DMS153 (cell line): ENCODE results near the gene N4BP2.
"Not testable (repeated sequence)": the region's sequence is repeated elsewhere in the genome, so short reads cannot be mapped to it uniquely, and the experiment has no call there.

Source experiments
- DNase-seq: peaks from one replicate; lab custom pipeline; 2025; lab: John Stamatoyannopoulos, UW

The N4BP2 gene

DNA sequence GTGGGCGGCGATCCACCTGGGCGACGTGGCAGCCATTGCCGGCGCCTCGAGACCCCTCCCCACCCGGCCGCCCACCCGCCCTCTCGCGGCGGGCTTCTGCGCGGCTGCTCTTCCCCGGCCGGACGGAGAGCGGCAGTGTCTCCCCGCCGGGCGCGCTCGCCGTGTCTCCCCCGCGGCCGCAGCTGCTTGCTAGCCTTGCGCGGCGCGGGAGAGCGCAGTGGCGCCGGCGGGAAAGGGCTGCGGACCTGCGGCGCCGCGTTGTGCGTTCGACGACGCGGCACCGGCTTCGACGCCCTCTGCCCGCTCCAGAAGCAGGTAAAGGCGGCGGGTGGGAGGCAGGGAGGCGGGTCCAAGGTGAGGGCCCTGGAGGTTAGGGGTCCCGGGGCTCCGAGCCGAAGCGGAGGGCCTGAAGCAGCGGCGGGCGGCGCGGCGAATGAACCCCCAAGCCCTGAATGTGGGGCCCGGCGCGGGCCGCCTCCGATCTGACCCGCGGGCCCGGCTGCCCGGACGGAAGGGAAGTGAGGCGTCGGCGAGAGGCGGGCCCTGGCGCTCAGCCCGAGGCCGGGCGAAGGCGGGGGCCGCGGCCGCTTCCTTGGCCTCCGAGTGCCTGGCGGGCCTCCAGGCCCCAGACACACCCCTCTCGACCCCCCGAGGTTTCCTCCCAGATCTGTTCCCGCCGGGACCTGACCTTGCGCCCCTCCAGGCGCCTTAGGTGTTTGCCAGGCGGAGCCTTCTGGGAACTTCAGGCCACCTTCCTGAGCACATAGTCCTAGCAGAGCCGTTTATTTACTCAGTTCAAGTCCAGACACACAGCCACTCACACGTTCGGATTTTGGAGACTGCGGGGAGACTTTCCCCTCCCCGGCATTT, at the start of gene N4BP2:
Gene N4BP2, plus strand, starts transcription at position 135 of the 870 bp plus-strand sequence. CDS start 40,491 bp downstream, outside the sequence.
- no peak for DNase-seq

DNA sequence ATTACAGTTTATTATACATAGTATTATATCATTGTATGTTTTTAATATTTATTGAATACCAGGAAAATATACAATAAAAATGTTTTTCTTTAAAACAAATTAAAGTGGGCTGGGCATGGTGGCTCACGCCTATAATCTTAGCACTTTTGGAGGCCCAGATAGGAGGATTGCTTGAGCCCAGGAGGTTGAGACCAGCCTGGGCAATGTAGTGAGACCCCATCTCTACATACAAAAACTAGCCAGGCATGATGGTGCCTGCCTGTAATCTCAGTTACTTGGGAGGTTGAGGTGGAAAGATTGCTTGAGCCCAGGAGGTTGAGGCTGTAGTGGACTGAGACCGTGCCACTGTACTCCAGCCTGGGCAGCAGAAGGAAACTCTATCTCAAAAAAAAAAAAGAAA, 40.6 kb upstream of the N4BP2 start:
- no peak for DNase-seq

DNA sequence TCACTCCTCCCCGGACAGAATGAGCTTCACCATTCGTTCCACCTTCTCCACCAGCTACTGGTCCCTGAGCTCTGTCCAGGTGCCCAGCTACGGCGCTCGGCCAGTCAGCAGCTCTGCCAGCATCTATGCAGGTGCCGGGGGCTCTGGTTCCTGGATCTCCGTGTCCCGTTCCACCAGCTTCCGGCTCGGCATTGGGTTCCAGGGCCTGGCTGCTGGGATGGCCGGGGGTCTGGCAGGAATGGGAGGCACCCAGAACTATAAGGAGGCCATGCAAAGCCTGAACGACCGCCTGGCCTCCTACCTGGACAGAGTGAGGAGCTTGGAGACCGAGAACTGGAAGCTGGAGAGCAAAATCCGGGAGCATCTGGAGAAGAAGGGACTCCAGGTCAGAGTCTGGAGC, 36.4 kb upstream of the N4BP2 start:
- no peak for DNase-seq

GRCh38 chr4:40021116-40021515, 35.5 kb upstream of the N4BP2 start:
- DNase-seq: not testable (repeated sequence)

DNA sequence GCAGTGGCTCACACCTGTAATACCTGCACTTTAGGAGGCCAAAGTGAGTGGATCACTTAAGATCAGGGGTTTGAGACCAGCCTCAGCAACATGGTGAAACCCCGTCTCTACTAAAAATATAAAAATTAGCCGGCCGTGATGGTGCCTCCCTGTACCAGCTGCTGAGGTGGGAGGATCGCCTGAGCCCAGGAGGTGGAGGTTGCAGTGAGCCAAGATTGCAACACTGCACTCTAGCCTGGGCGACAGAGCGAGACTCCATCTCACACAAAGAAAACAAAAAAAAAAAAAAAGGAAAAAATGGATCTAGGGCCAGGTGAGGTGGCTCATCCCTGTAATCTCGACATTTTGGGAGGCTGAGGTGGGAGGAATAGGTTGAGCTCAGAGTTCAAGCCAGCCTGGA, 32.6 kb upstream of the N4BP2 start:
- not testable (repeated sequence) for DNase-seq

- DNase-seq: no peak
These were observed 23.9 kb upstream of the N4BP2 start for GRCh38 chr4:40032785-40033184.

DNA sequence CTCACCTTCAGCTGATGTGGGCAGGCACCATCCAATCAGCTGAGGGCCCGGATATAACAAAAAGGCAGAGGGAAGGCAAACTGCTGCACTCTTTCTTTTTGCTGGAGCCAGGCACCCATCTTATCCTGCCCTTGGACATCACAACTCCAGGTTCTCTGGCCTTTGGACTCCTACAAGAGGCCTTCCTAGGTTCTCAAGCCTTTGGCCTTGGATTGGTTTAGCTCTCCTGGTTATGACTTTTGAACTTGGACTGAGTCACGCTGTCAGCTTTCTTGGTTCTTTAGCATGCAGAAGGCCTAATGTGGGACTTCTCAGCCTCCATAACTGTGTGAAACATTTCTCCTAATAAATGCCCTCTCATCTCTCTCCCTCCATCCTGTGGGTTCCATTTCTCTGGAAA, 23.0 kb upstream of the N4BP2 start:
- DNase-seq: no peak

DNA sequence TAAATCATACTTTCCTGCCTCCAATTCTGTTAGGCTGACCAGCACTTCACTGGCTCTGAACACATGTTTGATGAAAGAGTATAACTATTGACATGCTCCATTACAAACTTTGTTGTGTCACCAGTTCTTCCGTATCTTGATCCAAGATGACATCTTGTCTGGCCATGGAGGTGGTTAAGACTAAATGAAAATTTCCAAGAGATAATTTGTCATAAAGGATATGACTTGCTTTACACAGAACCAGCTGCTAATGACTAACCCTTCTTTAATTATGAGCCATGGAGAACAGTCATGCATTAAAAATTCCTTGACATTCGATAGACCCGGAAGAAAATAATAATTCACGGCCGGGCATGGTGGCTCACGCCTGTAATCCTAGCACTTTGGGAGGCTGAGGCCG, 17.7 kb upstream of the N4BP2 start:
- DNase-seq: no peak

DNA sequence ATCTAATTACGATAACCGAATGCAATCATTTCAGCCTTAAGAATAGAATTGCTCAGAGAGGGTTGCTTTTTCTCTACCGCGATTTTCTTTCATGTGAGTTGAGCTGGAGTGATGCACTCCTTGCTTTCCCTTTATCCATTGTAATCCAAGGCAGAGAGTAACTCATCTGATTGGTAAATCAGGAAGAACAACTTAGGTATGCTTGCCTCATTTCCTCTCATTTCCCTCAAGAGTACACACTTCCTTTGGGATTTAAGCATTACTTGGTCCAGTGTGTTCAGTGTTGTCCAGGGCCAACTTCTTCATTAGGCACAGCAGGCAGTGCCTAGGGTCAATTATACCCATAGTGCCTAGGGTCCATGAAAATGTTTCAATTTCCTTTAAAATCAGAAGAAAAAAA, 15.7 kb upstream of the N4BP2 start:
- no peak for DNase-seq

DNA sequence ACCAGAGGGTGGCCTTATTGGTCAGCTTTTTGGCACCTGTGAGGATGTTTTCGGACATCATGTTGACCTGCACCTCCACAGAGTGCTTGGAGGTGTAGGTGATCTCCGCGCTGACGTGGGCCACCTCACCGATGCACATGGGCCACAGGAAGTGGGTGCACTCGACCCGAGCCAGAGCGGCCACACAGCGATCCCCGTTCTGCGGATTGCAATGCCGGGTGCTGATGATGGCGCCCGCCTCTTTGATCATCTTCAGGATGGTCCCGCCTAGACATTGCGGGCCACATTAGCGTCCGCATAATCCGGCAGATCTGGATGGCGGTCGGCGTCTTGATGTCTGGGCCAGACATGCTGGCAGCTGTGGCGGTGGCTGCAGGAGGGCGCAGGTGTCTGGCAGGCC, 12.9 kb upstream of the N4BP2 start:
- no peak for DNase-seq

DNA sequence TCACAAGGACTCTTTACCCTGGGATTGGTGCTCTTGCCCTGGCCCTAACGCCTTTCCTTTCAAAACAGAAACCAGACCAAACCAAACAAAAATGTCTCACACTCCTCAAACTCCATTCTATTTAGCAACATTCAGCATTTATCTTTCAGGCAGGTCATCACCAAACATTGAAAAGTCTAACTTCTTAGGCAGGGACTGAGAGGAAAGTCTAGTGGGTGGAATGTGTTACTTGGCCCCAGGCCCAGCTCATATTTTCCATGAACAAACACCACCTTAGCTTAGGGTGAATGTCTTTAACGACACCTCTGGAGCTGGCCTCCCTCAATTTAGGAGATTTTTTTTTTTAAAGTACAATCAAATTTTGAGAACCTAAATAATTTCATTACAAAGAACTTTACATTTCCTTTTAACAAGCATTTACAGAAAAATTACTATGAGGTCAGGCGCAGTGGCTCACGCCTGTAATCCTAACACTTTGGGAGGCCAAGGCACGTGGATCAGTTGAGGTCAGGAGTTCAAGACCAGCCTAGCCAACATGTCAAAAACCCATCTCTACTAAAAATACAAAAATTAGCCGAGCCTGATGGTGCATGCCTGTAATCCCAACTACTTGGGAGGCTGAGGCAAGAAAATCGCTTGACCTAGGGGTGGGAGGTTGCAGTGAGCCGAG, 10.2 kb upstream of the N4BP2 start:
- no peak for DNase-seq

DNA sequence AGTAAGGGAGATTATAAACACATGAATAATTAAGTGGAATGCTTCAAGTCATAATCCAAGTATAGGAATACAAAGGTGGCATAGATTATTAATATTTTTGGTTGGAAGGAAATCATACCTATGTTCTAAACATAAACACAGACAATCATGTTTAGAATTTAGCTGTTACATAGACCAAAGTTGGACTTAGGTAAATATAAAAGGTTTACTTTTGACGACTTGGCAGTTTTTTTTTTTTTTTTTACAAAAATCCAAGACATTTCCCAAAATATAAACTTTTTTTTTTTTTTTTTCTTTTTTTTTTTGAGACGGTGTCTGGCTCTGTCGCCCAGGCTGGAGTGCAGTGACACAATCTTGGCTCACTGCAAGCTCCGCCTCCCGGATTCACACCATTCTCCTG, 3.5 kb upstream of the N4BP2 start:
- no peak for DNase-seq

- no peak for DNase-seq
These were observed 1.2 kb upstream of the N4BP2 start for GRCh38 chr4:40055511-40055862.

DNA sequence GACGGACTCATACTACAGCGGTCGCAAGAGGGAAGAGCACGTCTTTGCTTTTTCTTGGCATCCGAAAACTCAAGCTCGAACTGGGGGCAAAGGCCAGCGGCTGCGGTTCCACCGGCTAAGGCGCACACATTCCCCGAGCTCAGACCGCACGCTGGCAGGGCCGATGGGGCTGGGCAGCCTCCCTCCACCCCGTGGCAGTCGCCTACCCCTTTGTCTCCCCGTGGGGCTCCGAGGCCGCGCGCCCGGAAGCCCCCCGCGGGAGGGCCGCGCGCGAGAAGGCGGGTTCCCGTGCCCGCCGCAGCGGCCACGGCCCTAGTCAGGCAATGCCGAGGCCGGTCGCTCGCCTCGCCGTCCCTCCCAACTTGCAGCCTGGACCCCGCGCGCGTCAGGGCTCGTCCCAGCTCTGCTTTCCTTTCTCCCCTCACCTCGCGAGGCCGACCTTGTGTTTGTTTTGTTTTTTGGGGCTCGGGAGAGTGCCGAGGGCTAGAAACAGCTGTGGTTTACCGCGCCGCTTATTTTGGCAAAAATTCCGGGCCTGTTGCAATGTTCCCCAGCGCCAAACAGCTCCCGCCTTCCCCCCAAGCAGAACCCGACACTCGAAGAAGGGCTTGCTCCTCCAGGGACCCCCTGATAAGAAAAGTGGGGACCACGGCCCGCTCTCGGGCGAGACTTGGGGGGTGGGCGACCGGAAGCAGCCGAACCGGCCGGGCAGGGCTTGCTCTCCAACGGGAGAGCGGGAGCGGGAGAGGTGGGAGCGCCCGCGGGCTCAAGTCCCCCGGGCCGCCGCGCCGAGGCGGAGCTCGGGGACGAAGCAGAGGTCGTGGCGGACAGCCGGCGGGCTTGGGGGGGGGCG, 561 bp upstream of the N4BP2 start:
- DNase-seq: no peak

DNA sequence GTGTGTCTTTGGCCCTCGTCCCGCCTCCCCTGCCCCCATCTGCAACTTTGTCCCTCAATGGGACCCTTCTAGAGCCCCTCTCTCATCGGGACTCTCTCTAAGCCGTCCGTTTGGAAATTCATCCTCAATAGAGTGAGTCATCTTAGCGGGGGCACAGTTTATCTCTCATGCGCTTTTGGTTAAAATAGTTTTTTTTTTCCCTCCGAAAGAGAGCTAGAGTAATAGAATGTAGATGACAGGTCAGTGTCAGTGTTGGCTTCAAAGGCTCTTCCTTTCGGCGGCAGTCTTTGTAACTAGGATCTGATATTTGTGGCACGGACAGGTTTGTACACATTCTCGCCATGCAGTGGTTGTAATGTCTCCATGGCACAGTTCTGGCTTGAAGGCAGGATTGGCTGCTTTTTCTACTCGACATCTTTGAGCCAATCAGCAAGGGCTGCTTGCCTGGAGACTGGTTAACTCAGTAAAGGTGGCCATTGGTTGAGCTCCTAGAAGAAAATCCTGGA, 989 bp downstream of the N4BP2 start:
- DNase-seq: peak; percentile 85

DNA sequence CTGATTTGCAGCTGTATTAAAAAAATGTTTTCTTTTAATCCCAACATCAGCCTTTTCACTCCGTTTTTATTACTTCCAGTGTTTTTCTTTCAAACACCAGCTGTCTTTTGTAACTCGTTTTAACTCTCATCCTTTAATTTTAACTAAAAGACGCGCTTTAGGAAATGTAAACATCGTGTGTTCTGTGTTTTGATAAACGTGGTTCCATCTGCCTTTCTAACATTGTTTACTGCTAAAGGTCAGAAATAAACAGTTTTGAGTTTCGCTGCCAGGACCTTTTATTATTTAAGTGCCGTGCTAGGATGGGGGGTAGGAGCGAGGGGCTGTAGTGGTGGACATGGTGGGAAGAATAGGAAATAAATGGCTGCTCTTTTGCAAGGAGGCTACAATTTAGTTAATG, 1.5 kb downstream of the N4BP2 start:
- no peak for DNase-seq

- DNase-seq: no peak
These were observed 2.2 kb downstream of the N4BP2 start for GRCh38 chr4:40058854-40059253.

DNA sequence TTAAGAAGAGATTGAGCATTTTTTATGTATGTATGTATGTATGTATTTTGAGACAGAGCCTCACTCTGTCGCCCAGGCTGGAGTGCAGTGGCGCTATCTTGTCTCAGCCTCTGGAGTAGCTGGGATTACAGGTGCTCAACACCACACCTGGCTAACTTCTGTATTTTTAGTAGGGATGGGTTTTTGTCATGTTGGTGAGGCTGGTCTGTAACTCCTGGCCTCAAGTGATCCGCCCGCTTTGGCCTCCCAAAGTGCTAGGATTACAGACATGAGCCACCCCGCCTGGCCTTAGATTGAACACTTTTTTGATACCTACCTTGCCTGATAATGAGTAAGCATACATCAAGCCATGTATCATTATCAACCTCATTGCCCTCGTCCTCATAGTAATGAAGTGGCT, 2.7 kb downstream of the N4BP2 start:
- DNase-seq: no peak

- DNase-seq: no peak
These were observed 8.4 kb downstream of the N4BP2 start for GRCh38 chr4:40065010-40065409.

GRCh38 chr4:40066651-40067050, 10.0 kb downstream of the N4BP2 start:
- no peak for DNase-seq

DNA sequence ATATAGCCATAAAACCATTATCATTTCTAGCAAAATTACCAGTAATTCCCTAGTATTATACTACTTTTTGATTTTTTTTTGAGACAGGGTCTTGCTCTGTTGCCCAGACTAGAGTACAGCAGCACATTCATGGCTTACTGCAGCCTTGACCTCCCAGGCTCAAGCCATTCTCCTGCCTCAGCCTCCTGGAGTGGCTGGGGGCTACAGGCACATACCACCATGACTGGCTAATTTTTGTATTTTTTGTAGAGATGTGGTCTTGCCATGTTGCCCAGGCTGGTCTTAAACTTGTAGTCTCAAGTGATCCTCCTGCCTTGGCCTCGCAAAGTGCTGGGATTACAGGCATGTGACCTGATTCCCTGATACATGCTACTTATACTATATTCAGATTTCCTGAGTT, 13.7 kb downstream of the N4BP2 start:
- no peak for DNase-seq

- DNase-seq: no peak
These were observed 29.8 kb downstream of the N4BP2 start for GRCh38 chr4:40086421-40086820.
